COR-L47 (cell line): ENCODE results near the gene SGMS1.

ENCODE experiments used
- DNase-seq: peaks from one replicate; lab custom pipeline; 2025; lab: John Stamatoyannopoulos, UW

The SGMS1 gene

GRCh38 chr10:50334273-50334672 is 289.5 kb downstream of the SGMS1 start:
- no peak for DNase-seq

GRCh38 chr10:50333872-50334271 is 289.9 kb downstream of the SGMS1 start:
- no peak for DNase-seq

- DNase-seq, result no peak
Measured at GRCh38 chr10:50332108-50332842, 291.5 kb downstream of the SGMS1 start.

- DNase-seq, result no peak
Measured at GRCh38 chr10:50331486-50331885, 292.3 kb downstream of the SGMS1 start.

GRCh38 chr10:50326757-50327701 is 296.7 kb downstream of the SGMS1 start:
- no peak for DNase-seq

GRCh38 chr10:50326172-50326555 is 297.6 kb downstream of the SGMS1 start:
- DNase-seq, result no peak

GRCh38 chr10:50325449-50326171 is 298.1 kb downstream of the SGMS1 start:
- DNase-seq, result no peak

- DNase-seq, result no peak
Measured at GRCh38 chr10:50324680-50325393, 298.9 kb downstream of the SGMS1 start.

GRCh38 chr10:50324046-50324445 is 299.7 kb downstream of the SGMS1 start:
- no peak for DNase-seq

- no peak for DNase-seq
Measured at GRCh38 chr10:50322077-50322476, 301.7 kb downstream of the SGMS1 start.

GRCh38 chr10:50318129-50318528 is 305.6 kb downstream of the SGMS1 start:
- no peak for DNase-seq

GRCh38 chr10:50316695-50317648 is 306.8 kb downstream of the SGMS1 start:
- no peak for DNase-seq

GRCh38 chr10:50316174-50316573 is 307.6 kb downstream of the SGMS1 start:
- no peak for DNase-seq

- DNase-seq, result no peak
Measured at GRCh38 chr10:50315424-50315823, 308.3 kb downstream of the SGMS1 start.

- DNase-seq, result no peak
Measured at GRCh38 chr10:50314169-50315071, 309.3 kb downstream of the SGMS1 start.

- DNase-seq, result no peak
Measured at GRCh38 chr10:50312464-50313437, 311.0 kb downstream of the SGMS1 start.

- DNase-seq, result no peak
Measured at GRCh38 chr10:50310560-50311174, 313.1 kb downstream of the SGMS1 start.

GRCh38 chr10:50309342-50309741 is 314.4 kb downstream of the SGMS1 start:
- no peak for DNase-seq
